HUES6 (cell line): ENCODE results near the gene C9orf50.

Experiments used
- H3K27ac ChIP-seq: 2 replicates; pipeline ENCODE4 v1.7.0; 2013; ENCODE audit warnings: low read depth, mild to moderate bottlenecking, low read length, inconsistent platforms
- H3K27me3 ChIP-seq: 2 replicates; pipeline ENCODE4 v1.6.1; 2013; ENCODE audit warnings: low read length; ENCODE audit not compliant: control insufficient read depth, insufficient read depth
- H3K36me3 ChIP-seq: 2 replicates; pipeline ENCODE4 v1.6.1; 2013; ENCODE audit warnings: low read length; ENCODE audit not compliant: control insufficient read depth, insufficient read depth
- H3K4me1 ChIP-seq: 2 replicates; pipeline ENCODE4 v1.6.1; 2013; ENCODE audit warnings: low read length; ENCODE audit not compliant: control insufficient read depth, insufficient read depth
- H3K4me3 ChIP-seq: 2 replicates; pipeline ENCODE4 v1.5.1; 2013; ENCODE audit warnings: low read depth, low read length
- H3K9ac ChIP-seq: one replicate; pipeline ENCODE4 v1.6.1; 2013; ENCODE audit warnings: mild to moderate bottlenecking, low read length
- H3K9me3 ChIP-seq: 2 replicates; pipeline ENCODE4 v1.6.1; 2013; ENCODE audit warnings: low read depth, low read length; ENCODE audit not compliant: control insufficient read depth, insufficient read depth

The C9orf50 gene

DNA sequence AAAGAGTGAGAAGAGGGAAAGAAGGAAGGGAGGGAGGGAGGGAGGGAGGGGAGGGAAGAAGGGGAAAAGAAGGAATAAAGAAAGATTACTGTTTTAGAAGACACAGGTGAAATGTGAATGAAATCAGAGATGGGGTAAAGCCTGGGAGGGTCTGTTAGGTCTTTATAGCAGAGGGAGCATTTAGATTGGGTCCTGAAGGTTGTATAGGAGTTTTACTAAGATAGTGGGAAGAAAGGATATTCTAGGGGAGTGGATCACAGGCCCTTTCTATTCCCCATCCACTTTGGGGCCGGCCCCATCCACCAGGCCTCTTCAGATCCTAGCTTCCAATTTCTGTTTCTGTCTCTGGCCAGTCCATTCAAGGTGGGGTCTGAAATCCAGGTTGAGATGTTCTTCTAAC lies 35.5 kb downstream of the C9orf50 start:
- Histone ChIP-seq H3K4me3 (no peak overlapping the region), H3K36me3 (no peaks in the 10 kb centered on the region), H3K27me3 (peaks cover 7% of the 10 kb centered on the region; the same call in 1 of the 2 replicates), H3K27ac (no peak overlapping the region), H3K9me3 (0 out of 2 replicates have a peak, but pooled peaks cover 2% of the 10 kb centered on the region), H3K9ac (no peak overlapping the region), H3K4me1 (peaks cover 18% of the 10 kb centered on the region)

DNA sequence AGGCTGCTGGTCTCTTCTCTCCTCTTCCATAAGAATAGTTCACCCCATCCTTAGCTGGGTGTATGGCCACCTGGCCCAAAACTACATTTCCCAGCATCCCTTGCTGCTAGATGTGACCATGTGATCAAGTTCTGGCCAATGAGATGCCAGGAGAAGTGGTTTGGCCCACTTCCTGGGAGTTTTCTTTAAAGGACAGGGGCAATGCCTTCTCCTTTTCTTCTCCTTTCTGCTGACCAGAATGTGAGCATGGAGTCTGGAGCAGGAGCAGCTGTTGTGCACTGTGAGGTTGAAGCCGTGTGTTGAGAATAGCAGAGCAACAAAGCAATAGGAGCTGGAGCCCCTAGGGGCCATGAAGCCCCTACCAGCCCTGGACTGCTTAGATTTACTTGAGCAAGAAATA lies 36.8 kb downstream of the C9orf50 start:
- Histone ChIP-seq H3K36me3 (no peaks in the 10 kb centered on the region), H3K4me1 (peaks cover 18% of the 10 kb centered on the region), H3K9me3 (0 out of 2 replicates have a peak, but pooled peaks cover 2% of the 10 kb centered on the region), H3K4me3 (no peak overlapping the region), H3K27ac (no peak overlapping the region), H3K27me3 (no peaks in the 10 kb centered on the region), H3K9ac (no peak overlapping the region)

DNA sequence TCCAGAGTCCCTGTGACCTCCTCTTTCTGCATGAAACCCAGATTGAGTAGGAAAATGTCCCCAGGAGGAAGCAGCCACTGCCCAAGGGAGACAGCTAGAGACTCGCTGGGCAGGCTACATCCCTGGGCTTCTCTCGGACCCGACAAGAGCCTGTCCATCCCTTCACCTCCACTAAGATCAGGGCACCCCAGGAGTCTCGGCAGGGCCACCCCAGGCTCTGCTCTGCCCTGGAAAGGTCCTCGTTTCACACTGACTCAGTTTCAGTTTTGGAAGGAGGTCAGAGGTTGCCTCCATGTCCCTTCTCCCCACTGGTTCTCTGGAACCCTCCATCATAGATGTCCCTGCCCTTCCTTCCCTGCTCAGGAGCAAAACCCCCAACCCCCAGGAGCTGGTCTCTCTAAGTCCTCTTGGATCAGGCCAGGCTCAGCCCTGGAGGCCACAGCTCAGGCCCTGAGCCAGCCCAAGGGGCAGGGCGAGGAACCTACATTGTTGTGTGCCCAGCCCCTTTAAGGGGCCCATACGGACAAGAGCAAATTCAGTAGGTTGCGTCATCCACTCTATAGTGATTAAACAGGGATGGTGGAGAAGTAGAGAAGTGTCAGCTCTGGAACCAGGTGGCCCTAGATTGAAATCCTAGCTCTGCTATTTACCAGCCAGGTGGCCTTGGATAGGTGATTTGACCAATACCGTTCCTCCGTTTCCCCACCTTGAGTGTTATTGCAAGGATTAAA lies 37.4 kb downstream of the C9orf50 start:
- Histone ChIP-seq H3K4me1 (peaks cover 18% of the 10 kb centered on the region), H3K27ac (no peak overlapping the region), H3K9ac (no peak overlapping the region)

DNA sequence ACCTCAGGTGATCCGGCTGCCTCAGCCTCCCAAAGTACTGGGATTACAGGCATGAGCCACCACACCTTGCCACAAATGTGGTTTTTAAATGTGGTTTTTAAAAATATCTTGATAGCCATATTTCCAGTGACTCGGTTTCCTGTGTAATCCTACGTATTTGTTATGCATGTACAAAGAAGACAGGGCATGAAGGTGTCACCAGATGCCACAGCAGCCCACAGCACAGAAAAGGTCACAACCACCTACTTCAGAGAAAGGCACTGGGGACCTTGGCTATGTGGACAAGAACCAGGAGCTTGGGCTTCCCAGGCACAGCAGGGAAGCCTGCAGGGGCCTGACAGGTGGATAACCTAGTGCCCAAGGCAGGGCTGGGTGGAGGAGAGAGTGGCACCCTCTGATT lies 38.0 kb downstream of the C9orf50 start:
- peaks cover 18% of the 10 kb centered on the region for H3K4me1 ChIP-seq

More for the DNA sequence above, 37.4 kb downstream of the C9orf50 start:
- Histone ChIP-seq H3K9me3 (0 out of 2 replicates have a peak, but pooled peaks cover 2% of the 10 kb centered on the region), H3K36me3 (no peaks in the 10 kb centered on the region), H3K4me3 (no peak overlapping the region), H3K27me3 (no peaks in the 10 kb centered on the region)

DNA sequence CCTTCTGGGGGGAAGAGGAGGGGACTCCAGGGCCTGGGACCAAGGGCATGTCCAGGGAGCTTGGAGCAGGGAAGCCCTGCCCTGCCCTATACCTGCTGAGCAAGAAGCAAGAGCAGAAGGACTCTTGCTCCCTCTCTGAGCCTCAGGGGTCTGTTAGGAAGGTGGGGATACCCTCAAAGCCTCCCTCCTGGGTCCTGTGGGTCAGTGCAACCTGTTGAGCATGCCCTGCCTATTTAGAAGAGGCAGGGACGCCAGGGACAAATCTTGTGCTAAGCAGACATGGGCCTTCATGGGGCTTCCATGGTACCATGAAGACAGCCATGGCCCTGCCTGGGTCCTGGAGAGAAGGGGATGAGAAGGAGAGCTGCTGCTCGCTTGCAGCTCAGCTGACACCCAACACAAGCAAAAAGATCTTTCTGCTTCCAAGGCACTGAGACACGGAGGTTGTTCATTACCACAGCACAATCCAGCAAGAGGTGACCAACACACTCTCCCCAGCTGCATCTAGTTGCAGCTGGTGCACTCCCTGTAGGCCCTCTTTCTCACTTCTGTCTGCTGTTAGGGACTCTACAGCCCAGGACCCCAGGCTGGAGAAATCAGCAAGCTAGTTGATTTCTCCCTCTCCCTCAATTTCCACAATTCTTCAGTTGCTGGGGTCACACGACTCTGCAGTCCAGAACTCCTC lies 39.3 kb downstream of the C9orf50 start:
- Histone ChIP-seq H3K27ac (no peak overlapping the region), H3K4me1 (peaks cover 8% of the 10 kb centered on the region; the same call in 1 of the 2 replicates), H3K36me3 (no peaks in the 10 kb centered on the region), H3K9ac (no peak overlapping the region), H3K27me3 (no peaks in the 10 kb centered on the region), H3K9me3 (0 out of 2 replicates have a peak, but pooled peaks cover 2% of the 10 kb centered on the region), H3K4me3 (no peak overlapping the region)

More for the DNA sequence above, 38.0 kb downstream of the C9orf50 start:
- no peak overlapping the region for H3K27ac ChIP-seq
- H3K27me3 ChIP-seq: no peaks in the 10 kb centered on the region
- H3K36me3 ChIP-seq: no peaks in the 10 kb centered on the region
- H3K9ac ChIP-seq: no peak overlapping the region
- H3K9me3 ChIP-seq: 0 out of 2 replicates have a peak, but pooled peaks cover 2% of the 10 kb centered on the region
- H3K4me3 ChIP-seq: no peak overlapping the region

DNA sequence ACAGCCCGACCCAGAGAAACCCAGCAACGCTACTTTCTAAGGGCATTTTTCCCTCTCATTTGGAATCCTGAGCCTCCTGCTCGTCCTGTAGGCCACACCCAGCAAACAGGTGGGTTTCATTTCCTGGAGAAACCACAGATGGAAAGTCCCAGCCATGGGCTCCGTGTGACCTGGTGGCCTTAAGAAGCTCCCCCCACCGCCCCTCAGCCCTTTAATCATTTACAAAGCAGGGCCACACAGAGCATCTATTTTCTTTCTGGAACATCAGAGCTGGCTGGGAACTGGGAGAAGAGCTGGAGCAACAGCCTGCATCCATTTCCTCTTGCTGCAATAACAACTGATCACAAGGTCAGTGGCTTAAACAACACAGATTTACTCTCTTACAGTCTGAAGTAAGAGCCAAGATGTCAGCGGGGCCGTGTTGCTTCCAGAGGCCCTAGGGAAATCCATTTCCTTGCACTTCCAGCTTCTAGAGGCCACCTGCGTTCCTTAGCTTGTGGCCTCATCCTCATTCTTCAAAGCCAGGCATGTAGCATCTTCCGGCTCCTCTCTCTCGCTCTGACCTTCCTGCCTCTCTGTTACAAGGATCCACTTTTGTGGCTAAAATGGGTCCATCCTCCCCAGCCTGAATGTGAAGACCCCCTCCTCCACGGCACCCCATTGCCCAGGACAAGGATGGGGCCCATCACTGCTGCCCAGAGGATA lies 40.5 kb downstream of the C9orf50 start:
- 0 out of 2 replicates have a peak, but pooled peaks cover 2% of the 10 kb centered on the region for H3K9me3 ChIP-seq
- no peak overlapping the region for H3K4me3 ChIP-seq
- H3K9ac ChIP-seq: no peak overlapping the region
- H3K4me1 ChIP-seq: peaks cover 4% of the 10 kb centered on the region; the same call in 1 of the 2 replicates
- H3K36me3 ChIP-seq: no peaks in the 10 kb centered on the region
- H3K27ac ChIP-seq: no peak overlapping the region
- no peaks in the 10 kb centered on the region for H3K27me3 ChIP-seq

DNA sequence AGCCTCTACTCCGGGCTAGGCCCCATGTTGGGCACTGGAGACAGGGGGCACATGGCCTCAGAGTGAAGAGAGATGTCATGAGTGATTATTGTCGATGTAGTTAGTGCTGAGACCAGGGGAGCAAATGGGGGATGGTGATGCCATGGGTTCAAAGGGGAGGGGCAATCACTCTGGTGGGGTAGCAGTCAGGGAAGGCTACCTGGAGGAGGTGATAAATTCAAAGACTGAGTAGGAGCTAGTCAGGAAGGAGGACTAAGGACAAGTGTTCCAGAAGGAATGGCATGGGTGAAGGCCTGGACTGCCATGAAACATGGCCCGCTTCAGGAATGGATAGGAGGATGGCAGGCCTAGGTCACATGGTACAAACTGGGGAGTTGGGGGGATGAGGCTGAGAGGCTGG lies 41.6 kb downstream of the C9orf50 start:
- Histone ChIP-seq H3K4me1 (peaks cover 2% of the 10 kb centered on the region; the same call in 1 of the 2 replicates), H3K27ac (no peak overlapping the region), H3K9ac (no peak overlapping the region), H3K9me3 (0 out of 2 replicates have a peak, but pooled peaks cover 2% of the 10 kb centered on the region), H3K4me3 (no peak overlapping the region), H3K36me3 (no peaks in the 10 kb centered on the region), H3K27me3 (no peaks in the 10 kb centered on the region)

DNA sequence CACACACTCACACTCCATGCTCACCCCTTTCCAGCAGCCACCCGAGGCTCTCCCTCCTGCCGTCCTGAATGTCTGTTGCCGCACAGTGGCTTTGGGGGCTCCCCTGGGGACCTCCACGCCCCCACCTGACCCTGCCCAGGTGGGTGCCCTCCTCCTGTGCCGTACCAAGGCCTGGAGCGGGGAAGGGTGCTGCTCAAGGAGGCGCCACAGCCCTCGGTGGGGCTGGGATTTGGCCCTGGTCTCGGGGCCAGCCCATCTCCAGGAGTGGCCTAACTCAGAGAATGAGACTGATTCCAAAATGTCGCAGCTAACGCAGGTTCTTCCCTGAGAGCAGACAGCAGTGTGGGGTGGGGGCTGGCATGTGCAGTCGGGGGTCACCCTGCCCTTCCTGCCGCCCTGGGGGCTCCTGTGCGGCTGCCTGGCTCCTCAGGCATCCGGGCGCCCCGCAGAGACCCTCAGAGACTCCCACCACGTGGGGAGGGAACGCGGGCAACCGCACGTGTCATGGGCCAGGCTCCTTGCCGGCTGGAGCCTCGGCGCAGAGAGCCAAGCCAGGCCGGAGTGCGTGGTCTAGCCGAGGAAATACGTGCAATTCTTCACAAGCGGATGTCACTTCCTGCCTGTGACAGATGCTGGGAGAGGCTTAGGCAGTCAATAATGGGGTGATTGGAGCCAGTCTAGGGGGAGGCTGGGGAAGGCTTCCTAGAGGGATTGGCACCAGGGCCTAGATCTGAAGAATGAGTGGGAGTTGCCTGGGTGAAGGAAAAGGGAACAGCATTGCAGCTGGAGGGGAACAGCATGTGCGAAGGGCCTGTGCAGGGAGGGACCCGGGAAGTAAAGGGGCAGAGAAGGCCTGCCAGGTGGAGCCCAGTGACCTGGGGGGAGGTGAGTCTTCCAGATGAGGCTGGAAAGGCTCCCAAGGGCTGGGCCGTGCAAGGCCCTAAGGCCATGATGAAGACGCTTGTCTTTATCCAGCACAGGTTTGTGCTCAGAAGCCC lies 44.1 kb downstream of the C9orf50 start:
- H3K9ac ChIP-seq: no peak overlapping the region
- no peak overlapping the region for H3K27ac ChIP-seq
- no peaks in the 10 kb centered on the region for H3K27me3 ChIP-seq
- H3K4me3 ChIP-seq: no peak overlapping the region
- no peaks in the 10 kb centered on the region for H3K36me3 ChIP-seq
- H3K4me1 ChIP-seq: no peaks in the 10 kb centered on the region; the same call in 1 of the 2 replicates
- peaks cover 17% of the 10 kb centered on the region; the same call in 1 of the 2 replicates for H3K9me3 ChIP-seq

DNA sequence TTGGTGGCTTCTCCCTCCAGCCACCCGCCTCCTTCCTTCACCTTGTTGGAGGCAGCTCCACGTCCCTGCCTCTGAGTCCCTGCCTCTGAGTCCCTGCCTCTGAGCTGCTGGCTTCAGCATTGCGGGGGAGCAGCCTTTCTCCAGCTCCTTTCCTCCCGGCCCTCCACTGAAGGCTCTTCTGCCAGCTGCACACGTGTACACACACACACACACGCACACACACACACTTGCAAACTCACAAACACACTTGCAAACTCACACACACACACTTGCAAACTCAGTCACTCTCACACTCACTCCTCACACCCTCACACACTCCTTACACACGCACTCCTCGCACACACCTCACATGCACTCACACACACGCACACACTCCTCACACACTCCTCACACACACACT lies 45.1 kb downstream of the C9orf50 start:
- Histone ChIP-seq H3K27me3 (no peaks in the 10 kb centered on the region), H3K4me1 (peaks cover 7% of the 10 kb centered on the region), H3K4me3 (no peak overlapping the region), H3K27ac (no peak overlapping the region), H3K9ac (no peak overlapping the region), H3K36me3 (no peaks in the 10 kb centered on the region), H3K9me3 (peaks cover 20% of the 10 kb centered on the region; the same call in 1 of the 2 replicates)
